LHCN-M2 (cell line): ENCODE data around the gene ACADSB. TPM values are rescaled to one million over a fixed set of nuclear protein-coding genes. Genes with fewer than 3 reads are reported as not detected.

Experiments used
- DNase-seq: peaks from one replicate; pipeline ENCODE4 v3.0.0-alpha.2; 2012; ENCODE audit warnings: low read depth
- total RNA-seq: library from RNA; depleted of rRNA; stranded (reverse); fragments of >200 nt; gene quantifications from 2 replicates; pipeline ENCODE4 v1.2.3, GENCODE V29; 2014

The ACADSB gene
- total RNA-seq, 1 experiment from 2014 or later: 8.4 TPM

- DNase-seq: no peak
Measured at GRCh38 chr10:123038782-123039631, 30.2 kb downstream of the ACADSB start.

DNA sequence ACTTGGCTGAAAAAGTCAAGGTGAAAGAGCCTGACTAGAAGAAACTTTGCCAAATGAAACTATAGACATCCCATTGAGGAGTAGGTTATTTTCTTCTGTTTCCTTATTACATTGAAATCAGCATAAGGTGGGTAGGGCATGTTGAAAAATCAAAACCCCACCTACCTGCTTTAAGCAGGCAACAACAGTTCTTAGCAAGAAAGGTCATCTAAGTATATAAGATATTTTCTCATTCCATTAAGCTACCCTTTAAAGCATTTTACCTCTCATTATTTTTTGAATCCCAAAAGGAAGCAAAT, 30.8 kb downstream of the ACADSB start:
- DNase-seq: no peak

DNA sequence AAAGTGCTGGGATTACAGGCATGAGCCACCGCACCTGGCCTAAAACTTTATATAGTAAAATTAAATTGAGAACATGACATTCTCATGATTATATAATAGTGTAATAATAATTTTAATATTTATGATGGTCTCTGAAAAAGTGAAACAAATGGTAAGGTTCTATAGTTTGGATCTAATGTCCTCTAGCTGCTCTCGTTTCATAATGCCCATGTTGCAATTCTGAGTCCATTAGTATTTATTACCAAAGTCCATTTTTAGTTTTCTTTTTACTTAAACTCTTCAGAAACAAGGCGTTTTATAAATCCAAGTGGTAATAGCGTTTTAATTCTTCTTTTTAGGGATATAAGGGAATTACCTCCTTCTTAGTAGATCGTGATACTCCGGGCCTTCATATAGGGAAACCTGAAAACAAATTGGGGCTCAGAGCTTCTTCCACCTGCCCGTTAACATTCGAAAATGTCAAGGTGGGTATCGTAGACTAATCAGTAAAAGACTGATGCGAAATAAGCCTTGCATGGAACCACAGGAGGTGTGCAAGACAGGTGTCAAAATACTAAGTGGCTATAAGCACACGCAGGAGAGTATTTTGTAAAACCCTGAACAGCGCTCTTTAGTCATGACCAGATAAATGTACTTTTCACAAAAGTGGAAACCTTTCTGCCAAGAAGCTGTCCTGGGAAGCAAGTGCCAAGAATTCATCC, 34.1 kb downstream of the ACADSB start:
- DNase-seq: no peak

DNA sequence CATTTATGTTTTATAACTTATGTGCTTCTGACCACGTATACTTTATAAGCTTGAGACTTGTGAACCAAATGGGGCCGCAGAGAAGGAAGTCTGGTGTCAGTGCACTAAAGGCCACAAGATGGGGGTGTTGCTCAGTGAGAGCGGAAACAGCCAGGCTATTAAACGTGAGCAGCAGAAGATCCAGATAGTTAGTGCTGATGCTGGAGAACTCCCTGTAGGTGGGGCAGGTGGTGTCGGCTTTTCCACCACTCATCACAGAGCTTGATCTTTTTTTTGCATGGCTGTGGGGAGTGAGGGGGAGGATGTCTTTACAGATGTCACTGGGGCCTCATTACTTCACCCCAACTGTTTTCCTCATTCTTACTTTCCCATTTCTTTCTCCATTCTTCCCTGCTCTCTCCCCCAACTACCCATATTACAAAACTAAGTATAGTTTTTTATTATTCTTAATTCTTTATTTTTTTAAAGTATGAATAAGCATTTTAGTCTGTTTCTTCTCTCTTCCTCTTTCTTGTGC, 34.7 kb downstream of the ACADSB start:
- DNase-seq: peak; percentile 45

GRCh38 chr10:123044391-123044790, 35.6 kb downstream of the ACADSB start:
- DNase-seq: peak; percentile 28

GRCh38 chr10:123045961-123046731, 37.3 kb downstream of the ACADSB start:
- DNase-seq: no peak

DNA sequence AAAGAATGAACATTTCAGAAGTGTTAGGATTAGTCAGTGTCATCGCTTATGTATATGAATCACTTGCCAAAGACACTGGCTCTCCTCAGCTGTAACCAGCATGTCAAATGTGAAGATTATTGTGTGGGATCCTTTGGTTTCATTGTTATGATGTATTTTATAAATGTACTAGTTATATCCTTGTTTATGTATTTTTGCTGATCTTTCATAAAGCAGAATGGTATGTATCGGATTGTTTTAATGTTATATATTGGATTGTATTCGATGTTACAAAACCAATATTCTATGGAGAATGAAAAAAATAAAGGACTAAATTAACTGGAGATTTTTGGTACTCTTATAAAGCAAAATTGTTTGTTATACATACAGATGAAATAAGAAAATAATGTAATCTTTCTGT, 49.2 kb downstream of the ACADSB start:
- no peak for DNase-seq

GRCh38 chr10:123061865-123062264, 53.1 kb downstream of the ACADSB start:
- no peak for DNase-seq

- no peak for DNase-seq
Measured at GRCh38 chr10:123062726-123063125, 53.9 kb downstream of the ACADSB start.

DNA sequence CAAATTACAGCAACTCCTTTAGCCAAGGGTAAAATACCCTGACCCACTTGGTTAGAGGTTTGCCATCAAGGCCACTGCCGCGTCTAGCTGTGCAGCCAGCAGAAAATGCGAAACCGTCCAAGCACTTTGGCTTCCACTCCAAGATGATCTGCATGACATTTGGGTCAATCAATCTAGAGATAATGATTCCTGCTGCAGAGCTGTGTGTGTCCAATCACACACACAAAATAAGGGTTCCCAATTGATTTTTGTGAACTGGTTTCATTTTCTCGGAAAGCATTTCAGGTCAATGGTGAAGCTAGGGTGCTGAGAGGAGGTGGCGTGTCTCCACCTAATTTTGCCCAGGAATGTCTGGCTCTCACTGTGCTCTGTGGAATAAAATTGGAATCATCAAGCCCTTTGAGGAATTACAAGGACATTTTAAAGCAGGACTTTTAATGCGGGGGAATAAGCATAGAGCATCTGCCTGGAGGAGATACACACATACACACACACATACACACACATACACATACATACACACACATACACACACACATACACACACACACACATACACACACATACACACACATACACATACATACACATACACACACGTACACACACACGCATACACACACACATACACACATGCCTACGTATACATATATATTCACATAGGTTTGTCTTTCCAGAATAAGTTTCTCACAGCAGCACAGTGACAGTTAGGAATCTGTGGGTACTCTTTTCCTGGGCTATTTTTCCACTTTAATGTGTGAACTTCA, 59.5 kb downstream of the ACADSB start:
- no peak for DNase-seq

DNA sequence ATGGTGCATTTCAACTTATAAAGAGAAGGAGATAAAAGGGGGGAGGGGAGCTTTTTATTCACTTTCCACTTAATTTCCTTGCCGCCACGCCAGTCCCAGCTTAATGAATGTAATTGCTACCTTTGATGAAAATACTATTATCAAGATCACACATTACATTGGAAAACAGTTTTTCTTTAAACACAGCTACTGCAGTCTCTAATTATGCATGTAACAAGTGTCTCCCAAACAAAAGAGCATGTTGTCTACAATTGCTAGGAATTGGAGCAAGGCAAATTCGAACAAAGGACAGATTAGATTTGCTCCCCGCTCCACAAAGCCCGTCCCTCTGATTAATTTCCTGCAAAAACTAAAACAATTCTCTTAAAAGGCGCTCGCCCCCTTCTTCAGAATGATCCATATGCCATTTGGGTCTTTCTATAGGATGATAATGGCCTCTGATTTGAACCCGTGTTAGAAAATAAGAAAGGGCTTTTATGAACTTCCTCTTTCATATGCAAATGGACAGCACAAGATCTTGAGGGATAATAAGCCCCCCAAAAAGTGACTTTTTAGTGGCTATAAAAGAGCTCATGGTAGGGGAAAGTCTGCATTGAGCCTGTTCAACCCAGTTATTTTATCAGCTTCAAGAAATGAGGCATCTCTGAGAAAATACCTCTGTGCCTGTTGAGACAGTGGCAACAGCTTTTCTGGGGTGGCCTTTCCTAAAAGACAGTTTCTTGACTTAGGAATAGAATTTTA, 60.6 kb downstream of the ACADSB start:
- DNase-seq: no peak

DNA sequence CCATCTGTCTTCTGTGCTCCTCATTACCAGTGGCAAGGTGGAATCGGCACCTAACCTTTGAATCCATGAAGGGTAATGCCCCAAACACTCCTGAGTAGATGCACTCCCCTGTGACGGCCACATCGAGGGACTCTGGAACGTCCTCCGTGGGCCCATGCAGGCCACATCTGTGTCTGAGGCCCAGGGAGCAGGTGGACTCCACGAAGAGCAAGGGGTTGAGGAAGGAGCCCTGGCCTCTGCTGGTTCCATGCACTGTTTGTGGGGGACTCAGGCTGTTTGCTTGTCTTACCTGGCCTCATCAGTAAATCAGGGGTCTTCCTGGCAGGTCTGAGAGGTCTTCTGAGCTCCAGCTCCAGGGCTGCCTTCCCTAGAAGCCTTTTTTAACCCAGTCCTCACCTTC, 64.4 kb downstream of the ACADSB start:
- no peak for DNase-seq

GRCh38 chr10:123074215-123074614, 65.4 kb downstream of the ACADSB start:
- DNase-seq: no peak

DNA sequence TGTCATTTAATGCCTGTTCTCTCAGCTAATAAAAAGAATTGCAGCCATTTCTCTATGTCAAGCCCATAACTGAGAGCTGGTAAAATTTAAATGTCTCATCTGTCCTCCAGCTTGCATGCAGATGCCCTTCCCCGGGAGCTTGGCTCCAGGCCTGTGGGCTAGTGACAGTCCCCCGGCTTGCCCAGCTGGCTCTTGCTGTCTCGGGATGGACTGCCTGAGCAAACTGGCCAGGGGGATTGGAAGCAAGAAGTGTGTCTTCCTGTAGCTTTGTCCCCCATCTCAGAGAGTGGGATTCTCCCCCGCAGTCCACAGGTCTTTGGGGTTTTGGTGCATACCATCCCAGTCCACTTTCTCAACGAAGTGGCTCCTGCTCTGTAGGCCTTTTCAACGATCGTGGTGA, 73.1 kb downstream of the ACADSB start:
- no peak for DNase-seq

GRCh38 chr10:123083811-123084210, 75.0 kb downstream of the ACADSB start:
- DNase-seq: no peak

- DNase-seq: no peak
Measured at GRCh38 chr10:123086281-123086680, 77.5 kb downstream of the ACADSB start.

DNA sequence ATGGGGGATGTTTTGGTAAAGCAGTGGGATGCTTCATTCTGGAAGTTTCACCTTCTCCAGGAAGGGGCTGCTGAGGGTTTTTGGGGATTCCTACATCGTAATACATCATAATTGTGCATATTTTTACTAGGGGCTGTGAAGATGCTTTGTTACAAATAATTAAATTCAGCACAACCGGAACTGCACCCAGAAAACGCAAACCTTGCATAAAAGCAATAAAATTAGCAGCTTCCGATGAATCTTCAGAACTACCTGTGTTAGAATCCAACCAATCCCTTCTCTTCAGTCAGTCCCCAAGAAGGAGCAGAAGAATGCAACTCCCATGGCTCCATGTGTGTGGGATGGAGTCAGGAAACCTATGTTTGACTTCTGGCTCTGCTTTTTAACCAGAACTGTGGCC, 78.5 kb downstream of the ACADSB start:
- DNase-seq: no peak

- no peak for DNase-seq
Measured at GRCh38 chr10:123087786-123088185, 79.0 kb downstream of the ACADSB start.

- no peak for DNase-seq
Measured at GRCh38 chr10:123092635-123093414, 84.0 kb downstream of the ACADSB start.

DNA sequence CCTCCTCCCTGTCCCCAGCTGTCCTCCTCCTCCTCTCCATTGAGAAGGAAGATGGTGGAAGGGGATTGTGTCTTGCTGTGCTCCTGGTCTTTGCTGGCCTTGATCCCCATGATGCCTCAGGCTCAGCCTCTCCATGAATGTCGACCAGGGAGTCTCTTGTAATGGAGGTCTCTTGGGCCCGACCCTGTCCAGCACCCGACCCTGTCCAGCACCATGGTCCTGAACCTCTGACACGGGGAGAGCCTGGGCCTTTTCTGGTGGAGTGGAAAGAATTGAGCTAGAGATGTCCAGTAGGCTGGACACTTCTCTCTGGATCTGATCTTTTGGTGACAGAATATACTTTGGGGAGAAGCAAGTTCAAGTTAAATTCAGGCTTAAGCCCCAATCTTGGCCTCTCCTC, 84.7 kb downstream of the ACADSB start:
- peak; percentile 2 for DNase-seq
